IMR-90 (cell line): ENCODE results near the gene UCKL1.

ENCODE experiments used
- BHLHE40 ChIP-seq: fragments of 150-350 bp; IDR thresholded peaks from 2 replicates; pipeline ENCODE4 v1.6.1; 2016; ENCODE audit warnings: mild to moderate bottlenecking, low read depth, low read length
- CEBPB ChIP-seq: IDR thresholded peaks from 2 replicates; pipeline ENCODE4 v1.6.1; 2012; ENCODE audit warnings: low read depth, low read length, improper control_type of control experiment
- CHD1 ChIP-seq: IDR thresholded peaks from 2 replicates; pipeline ENCODE4 v1.6.1; 2012; ENCODE audit warnings: low read depth, low read length, improper control_type of control experiment
- FOS ChIP-seq: fragments of 150-350 bp; IDR thresholded peaks from 2 replicates; pipeline ENCODE4 v1.6.1; 2016; ENCODE audit warnings: low read depth, low read length
- MAZ ChIP-seq: IDR thresholded peaks from 2 replicates; pipeline ENCODE4 v1.6.1; 2012; ENCODE audit warnings: low read depth, mild to moderate bottlenecking, low read length, improper control_type of control experiment, moderate library complexity, borderline replicate concordance
- MXI1 ChIP-seq: IDR thresholded peaks from 2 replicates; pipeline ENCODE4 v1.6.1; 2012; ENCODE audit warnings: low read depth, mild to moderate bottlenecking, low read length, moderate library complexity, borderline replicate concordance
- NFE2L2 ChIP-seq: fragments of 150-350 bp; IDR thresholded peaks from 2 replicates; pipeline ENCODE4 v1.6.1; 2016; ENCODE audit warnings: low read depth, mild to moderate bottlenecking, low read length
- POLR2A ChIP-seq: IDR thresholded peaks from 2 replicates; pipeline ENCODE4 v1.6.1; 2012; ENCODE audit warnings: mild to moderate bottlenecking, low read depth, low read length
- RAD21 ChIP-seq: IDR thresholded peaks from 2 replicates; pipeline ENCODE4 v1.6.1; 2012; ENCODE audit warnings: low read length, improper control_type of control experiment
- RCOR1 ChIP-seq: IDR thresholded peaks from 2 replicates; pipeline ENCODE4 v1.6.1; 2012; ENCODE audit warnings: mild to moderate bottlenecking, low read length, improper control_type of control experiment; ENCODE audit not compliant: insufficient replicate concordance
- SMC3 ChIP-seq: fragments of 150-350 bp; IDR thresholded peaks from 2 replicates; pipeline ENCODE4 v1.6.1; 2016; ENCODE audit warnings: low read depth, mild to moderate bottlenecking, antibody characterized with exemption, low read length, moderate library complexity
- TF ChIP-seq, protein P1 (sequence below): conservative IDR thresholded peaks from 2 replicates; pipeline ENCODE4 v1.5.1; 2012; ENCODE audit warnings: mild to moderate bottlenecking, low read depth, low read length, improper control_type of control experiment
- TF ChIP-seq, protein P2 (sequence below): fragments of 150-350 bp; IDR thresholded peaks from 2 replicates; pipeline ENCODE4 v1.6.1; 2017; ENCODE audit warnings: mild to moderate bottlenecking, antibody characterized with exemption, low read length, low read depth
- TF ChIP-seq, protein P3 (sequence below): fragments of 150-350 bp; IDR thresholded peaks from 2 replicates; pipeline ENCODE4 v1.6.1; 2016; ENCODE audit warnings: low read depth, mild to moderate bottlenecking, low read length, moderate library complexity, borderline replicate concordance

DNA sequence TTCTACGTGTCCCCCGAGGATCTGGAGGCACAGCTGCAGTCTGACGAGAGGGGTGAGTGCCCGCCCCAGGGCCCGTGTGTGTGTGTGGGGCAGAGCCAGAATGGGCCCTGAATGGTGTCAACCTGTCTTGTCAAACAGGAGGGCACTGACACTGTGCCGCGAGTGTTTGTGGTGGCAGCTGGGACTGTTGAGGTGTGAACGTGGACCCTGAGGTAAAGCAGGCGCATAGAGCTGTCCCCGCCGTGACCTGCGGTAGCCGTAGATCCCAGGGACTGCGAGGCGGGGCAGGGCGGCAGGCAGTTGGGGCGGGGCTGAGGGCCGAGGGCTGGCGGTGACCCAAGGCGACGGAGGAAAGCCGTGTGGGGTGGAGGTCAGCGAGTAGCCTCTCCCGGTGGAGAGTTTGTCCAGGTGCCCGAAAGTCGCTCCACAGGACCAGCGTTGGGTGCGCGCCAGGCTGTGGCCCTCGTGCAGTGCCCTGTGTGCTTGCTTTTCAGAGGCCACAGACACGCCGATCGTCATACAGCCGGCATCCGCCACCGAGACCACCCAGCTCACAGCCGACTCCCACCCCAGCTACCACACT, 25.2 kb downstream of the UCKL1 start:
- TF ChIP-seq POLR2A (no peak), FOS (no peak), RAD21 (no peak), BHLHE40 (no peak), CEBPB (no peak), CHD1 (no peak), MXI1 (no peak), SMC3 (no peak), NFE2L2 (no peak), RCOR1 (no peak), MAZ (no peak)
- TF ChIP-seq, protein P1, sequence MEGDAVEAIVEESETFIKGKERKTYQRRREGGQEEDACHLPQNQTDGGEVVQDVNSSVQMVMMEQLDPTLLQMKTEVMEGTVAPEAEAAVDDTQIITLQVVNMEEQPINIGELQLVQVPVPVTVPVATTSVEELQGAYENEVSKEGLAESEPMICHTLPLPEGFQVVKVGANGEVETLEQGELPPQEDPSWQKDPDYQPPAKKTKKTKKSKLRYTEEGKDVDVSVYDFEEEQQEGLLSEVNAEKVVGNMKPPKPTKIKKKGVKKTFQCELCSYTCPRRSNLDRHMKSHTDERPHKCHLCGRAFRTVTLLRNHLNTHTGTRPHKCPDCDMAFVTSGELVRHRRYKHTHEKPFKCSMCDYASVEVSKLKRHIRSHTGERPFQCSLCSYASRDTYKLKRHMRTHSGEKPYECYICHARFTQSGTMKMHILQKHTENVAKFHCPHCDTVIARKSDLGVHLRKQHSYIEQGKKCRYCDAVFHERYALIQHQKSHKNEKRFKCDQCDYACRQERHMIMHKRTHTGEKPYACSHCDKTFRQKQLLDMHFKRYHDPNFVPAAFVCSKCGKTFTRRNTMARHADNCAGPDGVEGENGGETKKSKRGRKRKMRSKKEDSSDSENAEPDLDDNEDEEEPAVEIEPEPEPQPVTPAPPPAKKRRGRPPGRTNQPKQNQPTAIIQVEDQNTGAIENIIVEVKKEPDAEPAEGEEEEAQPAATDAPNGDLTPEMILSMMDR, result no peak
- TF ChIP-seq, protein P2, sequence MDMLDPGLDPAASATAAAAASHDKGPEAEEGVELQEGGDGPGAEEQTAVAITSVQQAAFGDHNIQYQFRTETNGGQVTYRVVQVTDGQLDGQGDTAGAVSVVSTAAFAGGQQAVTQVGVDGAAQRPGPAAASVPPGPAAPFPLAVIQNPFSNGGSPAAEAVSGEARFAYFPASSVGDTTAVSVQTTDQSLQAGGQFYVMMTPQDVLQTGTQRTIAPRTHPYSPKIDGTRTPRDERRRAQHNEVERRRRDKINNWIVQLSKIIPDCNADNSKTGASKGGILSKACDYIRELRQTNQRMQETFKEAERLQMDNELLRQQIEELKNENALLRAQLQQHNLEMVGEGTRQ, result no peak
- TF ChIP-seq, protein P3, sequence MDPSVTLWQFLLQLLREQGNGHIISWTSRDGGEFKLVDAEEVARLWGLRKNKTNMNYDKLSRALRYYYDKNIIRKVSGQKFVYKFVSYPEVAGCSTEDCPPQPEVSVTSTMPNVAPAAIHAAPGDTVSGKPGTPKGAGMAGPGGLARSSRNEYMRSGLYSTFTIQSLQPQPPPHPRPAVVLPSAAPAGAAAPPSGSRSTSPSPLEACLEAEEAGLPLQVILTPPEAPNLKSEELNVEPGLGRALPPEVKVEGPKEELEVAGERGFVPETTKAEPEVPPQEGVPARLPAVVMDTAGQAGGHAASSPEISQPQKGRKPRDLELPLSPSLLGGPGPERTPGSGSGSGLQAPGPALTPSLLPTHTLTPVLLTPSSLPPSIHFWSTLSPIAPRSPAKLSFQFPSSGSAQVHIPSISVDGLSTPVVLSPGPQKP, result no peak
